ENCODE results near the gene CDC42SE2.
"Not testable (repeated sequence)": the region's sequence is repeated elsewhere in the genome, so short reads cannot be mapped to it uniquely, and the experiment has no call there.

- not testable (repeated sequence) for TF ChIP-seq CTCF (conservative IDR thresholded peaks at IDR 0.05; ENCODE audit: low read length); EZH2phosphoT487 (IDR thresholded peaks at IDR 0.05; ENCODE audit: borderline replicate concordance, low read depth, low read length)
Observed at GRCh38 chr5:131346204-131346603, 82.4 kb downstream of the CDC42SE2 start.
